COLO829 (cell line): Measurements from ENCODE around the gene GREB1.

Experiments used
- DNase-seq: peaks from one replicate; pipeline ENCODE4 v3.0.0; 2012; ENCODE audit warnings: low spot score

Gene GREB1

GRCh38 chr2:11509657-11510360, 24.0 kb upstream of the GREB1 start:
- no peak for DNase-seq

DNA sequence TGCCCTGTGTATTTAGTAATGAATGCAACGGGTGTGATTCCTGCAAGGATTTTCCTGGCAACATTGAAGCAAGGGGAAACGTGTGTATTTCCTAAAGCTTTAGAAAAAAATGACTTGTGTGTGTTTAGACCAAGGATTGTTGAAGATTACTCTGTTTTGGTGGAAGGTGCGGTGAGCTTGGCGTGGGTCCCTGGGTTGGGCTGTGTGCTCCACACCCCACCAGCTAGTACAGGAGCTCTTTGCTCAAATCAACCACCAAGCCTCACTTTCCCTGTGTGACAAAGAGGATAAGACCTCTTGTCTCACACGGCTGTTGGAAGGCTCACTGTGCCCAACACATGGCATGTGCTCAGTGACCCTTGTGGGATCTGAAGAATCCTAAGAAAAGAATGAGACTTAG, 21.4 kb upstream of the GREB1 start:
- no peak for DNase-seq

DNA sequence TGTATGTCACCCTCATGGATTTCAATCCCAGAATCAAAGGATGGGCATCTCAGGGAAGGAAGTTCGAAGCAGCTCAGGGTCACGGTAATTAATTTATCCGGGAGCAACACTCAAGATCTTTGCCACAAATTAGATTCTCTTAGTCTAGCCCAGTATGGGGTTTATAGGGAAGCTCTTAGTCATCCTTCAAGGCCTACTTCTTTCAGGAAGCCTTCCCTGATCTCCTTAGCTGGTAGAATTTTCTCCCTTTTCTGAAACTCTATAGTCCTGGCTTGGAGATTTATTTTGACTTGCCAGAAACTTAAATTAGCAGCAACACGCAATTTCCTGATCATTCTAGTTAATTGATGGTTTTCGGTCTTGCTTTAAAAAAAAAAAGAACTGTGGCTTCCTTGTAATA, 20.5 kb upstream of the GREB1 start:
- no peak for DNase-seq

- DNase-seq, result no peak
These were observed 19.6 kb upstream of the GREB1 start for GRCh38 chr2:11514081-11514730.

GRCh38 chr2:11514904-11515303, 18.9 kb upstream of the GREB1 start:
- no peak for DNase-seq

- no peak for DNase-seq
These were observed 18.3 kb upstream of the GREB1 start for GRCh38 chr2:11515490-11515981.

DNA sequence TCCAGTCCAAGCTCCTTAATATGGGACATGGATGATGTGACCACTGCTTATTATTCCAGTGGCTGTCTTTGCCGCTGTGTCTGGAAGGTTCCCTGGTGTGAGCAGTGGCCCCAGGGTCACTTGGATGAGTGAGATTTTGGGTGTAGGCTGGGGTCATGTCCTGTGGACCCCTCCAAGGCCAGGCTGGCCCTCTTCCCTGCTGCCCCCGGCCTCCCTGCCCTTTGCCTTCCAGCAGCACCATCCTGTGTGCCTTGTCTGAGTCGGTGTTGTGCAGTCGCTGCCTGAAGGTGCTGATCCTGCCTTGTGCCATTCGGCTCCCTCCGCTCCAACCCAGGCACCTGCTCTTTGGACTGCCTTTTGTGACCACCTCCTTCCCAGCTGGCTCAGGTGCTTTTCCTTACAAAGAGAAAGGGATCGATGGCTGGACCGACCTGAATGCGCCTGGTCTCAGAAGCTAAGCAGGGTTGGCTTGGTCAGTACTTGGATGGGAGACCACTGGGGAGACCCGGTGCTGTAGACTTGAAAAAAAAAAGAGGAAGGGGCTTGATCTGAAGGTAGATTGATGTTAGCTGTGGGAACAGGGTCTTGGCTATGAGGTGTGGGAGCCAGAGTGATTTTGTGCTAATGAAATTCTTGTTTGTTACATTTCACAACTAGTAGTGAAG, 16.7 kb upstream of the GREB1 start:
- no peak for DNase-seq

- no peak for DNase-seq
These were observed 15.9 kb upstream of the GREB1 start for GRCh38 chr2:11517906-11518305.

DNA sequence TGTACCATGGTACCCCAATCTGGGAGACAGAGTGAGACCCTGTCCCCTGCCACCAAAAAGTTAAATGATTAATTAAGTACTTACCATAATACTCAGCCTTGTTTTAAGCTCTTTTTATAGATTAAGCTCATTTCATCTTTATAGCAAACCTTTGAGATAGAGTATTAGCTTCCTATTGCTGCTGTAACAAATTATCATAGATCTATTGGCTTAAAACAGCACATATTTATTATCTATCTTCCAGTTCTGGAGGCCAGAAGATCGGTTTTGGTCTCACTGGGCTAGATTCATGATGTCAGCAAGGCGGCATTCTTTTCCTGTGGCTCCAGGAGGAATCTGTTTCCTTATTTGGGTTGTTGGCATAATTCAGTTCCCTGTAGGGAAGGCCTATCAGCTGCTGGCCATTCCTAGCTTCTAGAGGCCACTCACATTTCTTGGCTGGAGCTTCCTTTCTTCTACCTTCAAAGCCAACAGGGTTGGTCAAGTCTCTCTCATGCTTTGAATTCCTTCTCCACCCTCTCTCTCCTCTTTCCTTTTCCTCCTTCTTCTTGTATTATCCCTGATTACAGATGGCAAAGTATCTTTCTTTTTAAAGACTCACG, 13.7 kb upstream of the GREB1 start:
- no peak for DNase-seq

- DNase-seq, result peak; percentile 79
These were observed 12.1 kb upstream of the GREB1 start for GRCh38 chr2:11521775-11522174.

- no peak for DNase-seq
These were observed 9.4 kb upstream of the GREB1 start for GRCh38 chr2:11524470-11524869.

DNA sequence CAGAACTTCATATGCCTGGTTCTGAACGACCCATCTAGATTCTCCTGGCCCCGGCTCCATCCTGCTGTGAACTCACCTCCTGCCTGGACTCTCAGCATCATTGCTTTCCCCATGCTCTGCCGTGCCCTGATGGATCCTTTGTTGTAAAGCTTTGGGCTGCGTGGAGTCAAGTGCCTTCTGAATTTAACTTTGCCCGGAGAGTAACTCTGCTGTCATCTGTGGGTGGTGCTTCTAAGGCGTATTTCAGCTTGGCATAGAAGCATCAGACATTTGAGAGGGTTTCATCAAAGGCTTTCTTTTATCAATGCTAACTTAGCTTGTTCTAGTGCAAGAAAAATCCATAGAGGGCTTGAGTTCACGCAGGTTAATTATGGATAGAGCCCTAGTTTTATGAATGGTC, 8.1 kb upstream of the GREB1 start:
- no peak for DNase-seq

GRCh38 chr2:11527001-11527400, 6.8 kb upstream of the GREB1 start:
- DNase-seq, result no peak

GRCh38 chr2:11528228-11528627, 5.6 kb upstream of the GREB1 start:
- DNase-seq, result no peak

GRCh38 chr2:11530864-11531465, 2.9 kb upstream of the GREB1 start:
- DNase-seq, result no peak

DNA sequence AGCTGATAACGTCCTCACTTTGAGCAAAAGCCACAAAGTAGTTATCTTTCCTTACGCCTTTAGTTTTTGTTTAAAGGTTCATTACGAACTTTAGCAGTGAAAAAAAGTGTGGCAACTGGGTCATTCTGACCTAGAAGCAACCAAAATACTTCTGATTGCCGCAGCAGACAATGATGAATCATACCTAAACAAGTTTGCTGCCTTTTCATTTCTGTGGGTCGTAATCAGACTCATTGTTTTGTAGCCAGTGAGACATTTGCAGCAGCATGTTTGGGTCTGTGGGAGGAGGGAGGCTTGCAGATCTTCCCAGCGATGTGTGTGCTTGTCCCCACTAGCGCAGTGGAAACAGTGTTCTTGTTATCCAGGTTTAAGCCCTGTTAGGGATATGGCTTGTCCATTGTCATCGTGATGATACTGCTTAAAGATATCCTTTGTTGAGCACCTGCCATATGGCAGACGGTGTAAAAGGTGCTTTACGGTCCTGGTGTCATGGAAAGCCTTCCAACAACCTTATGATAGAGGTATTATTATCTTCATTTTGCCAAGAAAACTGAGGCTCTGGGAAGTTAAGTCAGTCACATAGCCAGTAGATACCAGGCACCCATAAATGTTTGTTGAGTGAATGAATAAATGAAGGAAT, 1.3 kb upstream of the GREB1 start:
- DNase-seq, result no peak

GRCh38 chr2:11534071-11534745, 363 bp downstream of the GREB1 start:
- DNase-seq, result no peak

GRCh38 chr2:11534746-11535484, 1.1 kb downstream of the GREB1 start:
- DNase-seq, result no peak

- DNase-seq, result no peak
These were observed 2.1 kb downstream of the GREB1 start for GRCh38 chr2:11535899-11536344.

GRCh38 chr2:11537951-11538350, 4.1 kb downstream of the GREB1 start:
- no peak for DNase-seq
